T-helper 9 cell (primary cell): ENCODE measurements around the gene SLA2.

ENCODE experiments used
- DNase-seq: peaks from one replicate; pipeline ENCODE4 v3.0.0-alpha.2; 2020

Gene SLA2

DNA sequence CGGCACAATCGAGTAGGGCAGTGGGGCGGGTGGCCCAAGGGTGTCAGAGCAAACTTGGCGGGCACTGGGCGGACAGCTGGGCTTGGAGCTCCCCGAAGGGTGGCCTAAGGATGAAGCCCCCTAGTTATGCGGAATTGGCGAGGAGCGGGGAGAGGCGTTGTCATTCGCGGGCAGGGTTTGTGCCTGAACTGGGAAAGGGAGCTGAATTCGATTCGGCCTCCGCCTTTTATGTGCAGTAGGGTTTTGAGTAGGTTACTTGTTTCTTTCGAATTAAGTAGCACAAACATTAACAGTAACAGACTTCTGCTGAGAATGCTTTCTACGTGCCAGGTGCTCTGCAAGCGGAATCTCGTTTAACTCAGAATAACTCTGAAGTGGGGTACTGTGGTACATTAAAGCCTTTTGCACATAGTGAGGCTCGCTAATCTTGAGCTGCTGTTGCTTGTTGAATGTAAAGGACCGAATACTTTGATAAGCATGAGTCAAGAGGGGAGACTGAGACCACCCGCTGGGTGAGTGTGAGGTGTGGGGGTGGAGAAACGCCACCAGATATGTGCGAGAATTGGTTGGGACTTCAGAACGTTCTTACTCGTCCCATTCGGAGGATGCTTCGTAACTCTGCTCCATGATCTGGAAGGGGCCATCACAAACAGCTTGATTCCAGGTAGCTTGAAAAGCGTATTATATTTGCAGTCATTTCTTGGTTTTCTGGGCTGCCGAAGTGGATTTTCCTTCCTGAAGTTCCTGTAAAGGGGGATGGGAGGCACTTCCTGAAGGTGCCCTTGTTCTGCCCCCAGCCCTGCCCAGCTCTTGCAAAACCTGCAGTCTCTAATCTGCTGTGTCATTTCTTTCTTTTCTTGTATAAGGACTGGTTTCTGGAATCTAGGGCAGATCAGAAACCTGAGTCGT lies 39.6 kb downstream of the SLA2 start:
- DNase-seq = no peak

GRCh38 chr20:36605399-36606157 lies 40.4 kb downstream of the SLA2 start, which contains the start of gene RAB5IF:
Gene RAB5IF, plus strand, starts transcription at chr20:36605779. Its CDS starts 173 bp downstream, at chr20:36605952.
- peak; percentile 99 for DNase-seq

- DNase-seq = peak; percentile 39
These were observed 41.0 kb downstream of the SLA2 start for GRCh38 chr20:36604952-36605398.

DNA sequence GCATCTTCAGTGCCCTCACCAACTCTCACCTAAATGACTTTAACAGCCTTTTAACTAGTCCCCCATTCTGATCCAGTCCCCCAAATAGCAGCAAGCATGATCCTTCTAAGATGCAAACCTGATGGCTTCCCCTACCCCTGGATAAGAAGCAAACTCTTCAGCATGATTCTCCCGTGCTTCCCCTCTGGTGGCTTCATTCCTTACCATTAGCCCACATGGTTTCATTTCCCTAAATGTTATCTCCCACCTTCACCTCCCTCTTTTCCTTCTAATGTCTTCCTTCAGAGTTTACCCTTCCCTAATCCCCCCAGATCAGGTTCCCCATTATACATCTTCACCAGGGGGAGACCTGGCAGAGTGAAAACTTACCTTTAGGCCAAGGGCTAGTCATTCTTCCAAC lies 44.5 kb downstream of the SLA2 start:
- no peak for DNase-seq

GRCh38 chr20:36599912-36600345 lies 46.1 kb downstream of the SLA2 start:
- DNase-seq = no peak

DNA sequence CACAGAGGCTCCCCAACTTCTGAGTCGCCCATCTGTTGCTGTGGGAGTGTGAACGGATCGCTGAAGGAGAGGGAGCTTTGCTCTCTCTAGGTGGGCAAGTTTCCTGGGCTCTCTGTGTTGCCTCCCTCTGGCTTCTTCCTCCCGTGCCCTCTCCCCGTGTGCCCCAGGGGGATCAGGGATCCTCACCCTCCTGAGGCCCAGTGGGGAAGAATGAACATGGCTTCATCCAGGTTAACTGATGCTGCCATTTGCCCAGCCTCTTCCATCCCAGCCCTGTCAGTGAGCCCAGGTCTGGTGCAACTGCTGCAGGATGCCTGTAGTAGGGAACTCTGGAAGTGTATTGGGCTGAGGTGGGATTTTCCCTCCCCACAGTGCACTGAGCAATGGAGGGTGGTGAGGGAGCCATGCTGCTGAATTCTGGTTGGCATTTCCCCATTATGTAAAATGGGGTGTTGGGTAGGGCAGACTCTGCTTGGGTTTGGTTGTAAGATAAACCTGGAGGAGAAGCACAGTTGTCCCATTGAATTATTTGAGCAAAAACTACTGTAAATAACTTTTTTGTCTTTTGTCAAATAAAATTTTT lies 52.6 kb downstream of the SLA2 start:
- no peak for DNase-seq

- DNase-seq = peak; percentile 37
These were observed 53.9 kb downstream of the SLA2 start for GRCh38 chr20:36591854-36592641.

DNA sequence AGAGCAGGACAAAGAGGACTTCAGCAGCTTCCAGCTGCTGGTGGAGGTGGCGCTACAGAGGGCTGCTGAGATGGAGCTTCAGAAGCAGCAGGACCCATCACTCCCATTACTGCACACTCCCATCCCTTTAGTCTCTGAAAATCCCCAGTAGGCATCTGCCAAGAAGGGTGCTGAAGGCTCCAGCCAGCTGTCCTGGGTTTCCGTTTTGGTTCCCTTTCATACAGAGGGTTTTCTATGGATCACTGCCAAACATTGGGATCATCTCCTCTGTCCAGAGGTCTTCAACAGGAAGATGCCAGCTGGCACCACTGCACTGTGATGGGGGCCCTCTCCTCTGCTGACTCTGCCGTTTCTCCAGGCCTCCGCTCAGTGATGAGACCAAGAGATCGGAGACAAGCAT lies 54.7 kb downstream of the SLA2 start:
- no peak for DNase-seq

GRCh38 chr20:36587388-36588070 lies 58.5 kb downstream of the SLA2 start:
- DNase-seq = no peak

GRCh38 chr20:36585410-36586125 lies 60.4 kb downstream of the SLA2 start:
- DNase-seq = no peak

DNA sequence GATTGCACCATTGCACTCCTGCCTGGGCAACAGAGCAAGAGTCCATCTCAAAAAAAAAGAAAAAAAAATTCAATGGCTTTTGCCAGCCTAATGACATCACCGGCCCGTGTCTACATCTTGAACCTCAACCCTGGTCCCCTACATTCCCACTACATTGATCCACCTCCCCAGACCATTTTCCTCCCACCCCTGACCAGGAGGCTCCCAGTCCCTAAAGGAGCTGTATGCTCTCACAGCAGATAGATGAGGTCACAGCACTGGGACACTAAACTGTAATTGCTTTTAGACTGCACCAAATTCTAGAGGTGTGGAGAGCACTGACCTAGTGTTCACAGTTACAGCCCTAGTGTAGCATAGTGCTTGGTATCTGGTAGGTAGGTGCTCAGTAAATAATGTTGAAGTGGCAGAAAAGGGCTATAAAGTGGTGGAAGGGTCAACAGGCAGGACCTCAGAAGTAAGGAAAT lies 61.9 kb downstream of the SLA2 start:
- DNase-seq = no peak

- no peak for DNase-seq
These were observed 63.2 kb downstream of the SLA2 start for GRCh38 chr20:36582821-36583220.

- no peak for DNase-seq
These were observed 63.7 kb downstream of the SLA2 start for GRCh38 chr20:36582322-36582721.

DNA sequence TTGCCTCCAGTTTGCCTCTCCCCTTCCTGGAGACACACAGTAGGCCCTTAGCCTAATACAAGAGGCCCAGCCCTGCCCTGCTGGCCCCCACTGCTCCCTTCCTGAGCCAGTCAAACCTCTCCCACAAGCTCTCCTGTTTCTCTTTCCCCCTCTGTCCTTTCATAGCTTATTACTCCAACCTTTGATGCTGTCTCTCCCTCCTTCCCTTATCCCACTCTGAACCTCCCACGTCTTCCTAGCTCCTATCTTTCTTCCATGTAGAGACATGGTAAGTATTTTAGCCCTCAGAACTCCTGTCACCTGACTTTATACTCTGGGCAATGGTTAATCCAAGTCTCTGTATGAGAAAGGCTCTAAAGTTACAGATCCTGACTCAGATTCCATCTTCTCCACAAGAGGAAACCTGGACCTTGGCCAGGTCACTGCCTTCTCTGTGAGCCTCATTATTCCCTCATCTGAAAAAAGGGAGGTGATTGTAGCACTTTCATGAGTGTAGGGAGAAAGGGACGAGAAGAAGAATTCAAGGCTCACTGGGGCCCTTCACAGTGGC lies 65.9 kb downstream of the SLA2 start:
- DNase-seq = no peak

- DNase-seq = no peak
These were observed 67.5 kb downstream of the SLA2 start for GRCh38 chr20:36578356-36579041.

DNA sequence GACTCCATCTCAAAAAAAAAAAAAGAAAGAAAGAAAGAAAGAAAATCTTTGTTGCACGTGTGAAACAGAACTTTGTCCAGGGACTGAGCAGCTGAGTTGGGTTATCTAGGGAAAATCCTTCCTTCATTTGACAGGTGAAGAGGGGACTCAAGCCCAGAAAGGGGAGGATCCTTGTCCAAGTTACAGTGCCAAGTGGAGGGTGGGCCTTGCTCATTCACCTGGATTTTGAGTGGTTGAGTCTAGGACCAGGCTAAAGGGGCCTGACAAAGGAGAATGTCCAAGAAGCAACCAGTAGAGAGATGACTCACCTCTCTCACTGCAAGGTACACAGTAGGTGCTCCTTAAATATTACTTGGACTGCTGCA lies 69.9 kb downstream of the SLA2 start:
- DNase-seq = no peak

GRCh38 chr20:36574366-36575135 lies 71.4 kb downstream of the SLA2 start:
- DNase-seq = peak; percentile 37

DNA sequence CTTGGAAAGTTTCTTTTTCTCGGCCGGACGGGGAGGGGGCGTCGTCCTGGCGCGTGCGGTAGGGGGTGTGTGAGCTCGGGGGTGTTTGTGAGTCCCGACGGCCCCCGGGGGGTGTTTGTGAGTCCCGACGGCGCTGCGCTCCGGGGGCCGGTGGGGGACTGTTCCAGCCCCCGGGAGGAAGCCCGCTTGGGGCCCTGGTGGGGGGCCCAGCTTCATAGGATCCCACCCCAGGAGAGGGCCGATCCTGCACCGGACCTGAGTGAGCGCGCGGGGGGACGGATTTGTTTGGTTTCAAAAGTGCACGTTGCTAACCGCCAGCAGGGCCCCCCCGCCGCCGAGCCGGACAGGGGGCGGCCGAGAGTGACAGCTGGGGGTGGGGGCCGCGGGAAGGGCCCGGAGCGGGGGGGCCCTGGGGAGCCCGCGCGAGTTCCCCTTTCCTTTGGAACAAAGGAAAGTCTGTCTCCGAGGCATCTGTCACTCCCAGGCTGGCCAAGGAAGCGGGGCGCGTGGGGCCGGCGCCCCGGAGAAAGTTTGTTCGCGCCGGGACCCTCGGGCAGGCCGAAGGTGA lies 72.1 kb downstream of the SLA2 start:
- DNase-seq = peak; percentile 41
